GM12891 (cell line): ENCODE results near the gene ABHD17B.

Experiments
- POLR2A ChIP-seq: IDR thresholded peaks from 2 replicates; pipeline ENCODE4 v1.6.1; 2011; ENCODE audit warnings: low read depth, low read length, control low read depth
- POLR2AphosphoS5 ChIP-seq: IDR thresholded peaks from 2 replicates; pipeline ENCODE4 v1.6.1; 2011; ENCODE audit warnings: low read depth, low read length, control low read depth

DNA sequence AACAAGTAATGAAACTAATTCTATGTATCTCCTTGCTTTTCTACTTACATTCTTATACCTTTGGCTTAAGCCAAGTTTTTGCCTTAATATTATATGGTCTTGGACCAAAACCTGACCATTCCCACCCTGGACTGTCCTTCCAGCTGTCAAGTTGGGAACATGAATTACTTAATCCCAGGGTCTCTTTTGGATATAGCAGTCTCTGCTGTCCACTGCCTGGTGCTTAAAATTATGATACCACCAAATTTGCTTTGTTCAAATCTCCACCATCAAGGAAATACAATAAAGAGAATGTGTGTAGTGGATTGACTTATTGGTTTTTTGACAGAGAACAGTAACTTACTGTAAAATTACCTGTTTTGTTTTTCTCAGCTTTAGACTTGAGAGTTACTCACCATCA is 66.2 kb downstream of the ABHD17B start:
- TF ChIP-seq POLR2A (no peak), POLR2AphosphoS5 (no peak)
